Activated naive CD8-positive, alpha-beta T cell treated with anti-CD3 and anti-CD28 coated beads, Interleukin-2, amount 50 U/mL, for 24 hours (primary cell): ENCODE results near the gene RBM12.
"Not testable (repeated sequence)": the region's sequence is repeated elsewhere in the genome, so short reads cannot be mapped to it uniquely, and the experiment has no call there.

ENCODE experiments used
- ATAC-seq: fragments of 150-1000 bp; cut with Tn5 transposase; one replicate; pipeline ENCODE4 v1.10.0; 2021
- DNase-seq: peaks from one replicate; pipeline ENCODE4 v3.0.0; 2021
- H3K27ac Mint-ChIP-seq: one replicate; pipeline ENCODE4 v1.8.0; 2021; ENCODE audit warnings: mild to moderate bottlenecking, mixed read lengths
- H3K27me3 Mint-ChIP-seq: one replicate; pipeline ENCODE4 v1.8.0; 2021; ENCODE audit warnings: mixed read lengths
- H3K36me3 Mint-ChIP-seq: one replicate; pipeline ENCODE4 v1.8.0; 2021; ENCODE audit warnings: low read depth, mixed read lengths
- H3K4me1 Mint-ChIP-seq: one replicate; pipeline ENCODE4 v1.8.0; 2021; ENCODE audit warnings: mixed read lengths
- H3K4me3 Mint-ChIP-seq: one replicate; pipeline ENCODE4 v1.8.0; 2021; ENCODE audit warnings: mild to moderate bottlenecking, moderate library complexity, mixed read lengths
- H3K9me3 Mint-ChIP-seq: one replicate; pipeline ENCODE4 v1.8.0; 2021; ENCODE audit warnings: mixed read lengths

Gene RBM12

GRCh38 chr20:35664466-35665206 lies at the start of gene RBM12, which contains the start of gene CPNE1:
TSS of gene RBM12 (minus strand) at chr20:35664900. CDS start at chr20:35655322, 9,578 bp downstream.
TSS of gene CPNE1 (minus strand) at chr20:35664900. CDS start at chr20:35632923, 31,977 bp downstream.
- ATAC-seq (peak; percentile 68), DNase-seq (peak; percentile 93)
- H3K4me1 Mint-ChIP-seq: peaks cover 38% of the 10 kb centered on the region
- H3K36me3 Mint-ChIP-seq: peaks cover 40% of the 10 kb centered on the region
- H3K4me3 Mint-ChIP-seq: peak within 1 kb of the TSS; percentile 80
- H3K27me3 Mint-ChIP-seq: no peaks in the 10 kb centered on the region
- no peaks in the 10 kb centered on the region for H3K9me3 Mint-ChIP-seq
- H3K27ac Mint-ChIP-seq: peak within 1 kb of the TSS; percentile 98

GRCh38 chr20:35714127-35714526 lies 49.4 kb upstream of the RBM12 start:
- Mint-ChIP-seq H3K9me3 (no peaks in the 10 kb centered on the region), H3K36me3 (peaks cover 83% of the 10 kb centered on the region), H3K27ac (no peak overlapping the region), H3K4me3 (no peak overlapping the region), H3K4me1 (peaks cover 67% of the 10 kb centered on the region), H3K27me3 (no peaks in the 10 kb centered on the region)
- DNase-seq (no peak), ATAC-seq (no peak)

- H3K27me3 Mint-ChIP-seq, H3K4me3 Mint-ChIP-seq, H3K9me3 Mint-ChIP-seq, DNase-seq, ATAC-seq: not testable (repeated sequence)
- Mint-ChIP-seq H3K36me3 (peaks cover 84% of the 10 kb centered on the region), H3K4me1 (peaks cover 66% of the 10 kb centered on the region), H3K27ac (peak overlapping the region; percentile 59)
Observed at GRCh38 chr20:35713120-35713519, 48.4 kb upstream of the RBM12 start.

DNA sequence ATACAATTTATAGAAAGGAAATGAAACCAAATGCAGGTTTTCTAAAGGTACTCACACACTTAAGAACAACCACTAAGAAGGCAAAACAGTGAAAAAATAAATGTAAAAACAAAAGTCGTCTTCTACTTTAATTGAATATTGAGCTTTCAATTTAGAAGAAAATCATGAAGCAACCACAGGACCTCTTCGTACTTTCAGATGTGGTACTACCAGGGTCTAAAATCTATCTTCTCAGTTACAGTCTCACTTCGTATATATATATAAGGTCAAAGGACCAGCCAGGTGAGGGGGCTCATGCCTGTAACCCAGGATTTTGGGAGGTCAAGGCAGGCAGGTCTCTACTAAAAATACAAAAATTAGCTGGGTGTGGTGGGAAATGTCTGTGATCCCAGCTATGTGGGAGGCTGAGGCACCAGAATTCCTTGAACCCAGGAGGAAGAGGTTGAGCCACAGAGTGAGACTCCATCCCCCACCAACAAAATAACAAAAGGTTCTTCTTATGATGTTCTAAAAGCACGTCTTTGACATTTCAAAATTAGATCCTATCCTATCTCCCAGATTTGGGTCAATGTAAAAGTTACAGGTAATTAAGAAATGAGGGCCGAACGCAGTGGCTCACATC lies 47.0 kb upstream of the RBM12 start:
- ATAC-seq (peak; percentile 46), DNase-seq (no peak)
- H3K9me3 Mint-ChIP-seq: no peaks in the 10 kb centered on the region
- H3K36me3 Mint-ChIP-seq: peaks cover 81% of the 10 kb centered on the region
- H3K27ac Mint-ChIP-seq: peak overlapping the region; percentile 74
- peak overlapping the region; percentile 16 for H3K4me3 Mint-ChIP-seq
- peaks cover 59% of the 10 kb centered on the region for H3K4me1 Mint-ChIP-seq
- H3K27me3 Mint-ChIP-seq: no peaks in the 10 kb centered on the region

DNA sequence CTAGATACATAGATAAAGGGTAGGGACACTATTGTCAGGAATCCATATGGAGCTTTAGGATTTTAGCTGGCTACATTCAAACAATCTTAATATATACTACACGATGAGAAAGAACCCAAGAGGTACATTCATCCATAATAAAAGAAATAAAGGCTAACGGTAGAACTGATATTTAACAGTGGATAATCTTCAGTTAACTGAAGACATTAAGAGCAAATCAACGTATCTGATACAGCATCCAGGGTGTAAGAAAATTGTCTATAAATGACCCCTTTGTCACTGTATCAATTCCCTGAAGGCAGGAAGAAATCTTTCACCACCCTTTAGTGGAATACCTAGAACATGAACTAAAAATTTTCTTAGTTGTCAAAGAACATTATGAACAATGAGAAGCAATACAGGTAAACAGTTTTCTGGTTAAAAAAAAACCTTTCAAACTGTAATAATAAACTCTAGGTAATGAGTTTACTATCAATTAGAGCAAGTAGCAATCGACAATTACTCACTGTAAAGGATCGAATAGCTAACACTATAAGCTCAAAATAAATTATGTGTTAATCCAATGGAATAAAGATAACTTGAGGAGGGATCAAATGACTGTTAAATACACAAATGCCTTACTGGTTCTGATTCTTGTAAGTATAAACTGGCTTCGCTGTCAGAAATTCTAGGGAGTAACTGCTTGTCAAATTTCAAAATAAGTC lies 46.3 kb upstream of the RBM12 start:
- Mint-ChIP-seq H3K27me3 (no peaks in the 10 kb centered on the region), H3K27ac (peak overlapping the region; percentile 74), H3K9me3 (no peaks in the 10 kb centered on the region), H3K4me3 (no peak overlapping the region), H3K4me1 (peaks cover 56% of the 10 kb centered on the region), H3K36me3 (peaks cover 81% of the 10 kb centered on the region)
- ATAC-seq (no peak), DNase-seq (no peak)

- Mint-ChIP-seq H3K27ac (no peak overlapping the region), H3K27me3 (no peaks in the 10 kb centered on the region), H3K9me3 (no peaks in the 10 kb centered on the region), H3K36me3 (peaks cover 82% of the 10 kb centered on the region), H3K4me3 (no peak overlapping the region), H3K4me1 (peaks cover 49% of the 10 kb centered on the region)
- ATAC-seq (no peak), DNase-seq (no peak)
Observed at GRCh38 chr20:35710039-35710438, 45.3 kb upstream of the RBM12 start.

- Mint-ChIP-seq H3K27me3 (no peaks in the 10 kb centered on the region), H3K27ac (peak overlapping the region; percentile 80), H3K9me3 (no peaks in the 10 kb centered on the region), H3K36me3 (peaks cover 83% of the 10 kb centered on the region), H3K4me3 (no peak overlapping the region), H3K4me1 (peaks cover 48% of the 10 kb centered on the region)
- ATAC-seq (no peak), DNase-seq (no peak)
Observed at GRCh38 chr20:35709259-35709658, 44.6 kb upstream of the RBM12 start.

DNA sequence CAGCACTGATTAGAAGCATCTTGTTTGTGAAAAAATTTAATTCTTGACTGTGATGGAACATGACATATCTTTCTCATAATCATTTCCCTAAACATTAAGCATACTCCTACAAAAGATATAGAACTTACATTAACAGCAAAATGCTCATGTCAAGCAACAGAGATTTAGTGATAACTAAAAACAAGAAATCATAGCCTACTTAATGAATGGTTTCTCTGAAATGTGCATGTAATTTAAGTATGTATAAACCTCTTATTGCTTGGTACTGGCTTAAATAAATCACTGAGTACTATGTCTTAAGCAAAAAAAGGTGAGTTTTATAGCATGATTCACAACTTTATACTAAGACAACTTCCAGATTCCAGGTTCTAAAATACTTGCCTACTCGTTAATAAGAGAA lies 43.8 kb upstream of the RBM12 start:
- Mint-ChIP-seq H3K4me3 (no peak overlapping the region), H3K36me3 (peaks cover 84% of the 10 kb centered on the region), H3K9me3 (no peaks in the 10 kb centered on the region), H3K27ac (peak overlapping the region; percentile 80), H3K4me1 (peaks cover 44% of the 10 kb centered on the region), H3K27me3 (no peaks in the 10 kb centered on the region)
- ATAC-seq: no peak
- DNase-seq: no peak

GRCh38 chr20:35706591-35707529 lies 42.2 kb upstream of the RBM12 start:
- H3K9me3 Mint-ChIP-seq, H3K27ac Mint-ChIP-seq, ATAC-seq, DNase-seq, H3K27me3 Mint-ChIP-seq, H3K4me3 Mint-ChIP-seq: not testable (repeated sequence)
- peaks cover 87% of the 10 kb centered on the region for H3K36me3 Mint-ChIP-seq
- H3K4me1 Mint-ChIP-seq: peaks cover 38% of the 10 kb centered on the region

DNA sequence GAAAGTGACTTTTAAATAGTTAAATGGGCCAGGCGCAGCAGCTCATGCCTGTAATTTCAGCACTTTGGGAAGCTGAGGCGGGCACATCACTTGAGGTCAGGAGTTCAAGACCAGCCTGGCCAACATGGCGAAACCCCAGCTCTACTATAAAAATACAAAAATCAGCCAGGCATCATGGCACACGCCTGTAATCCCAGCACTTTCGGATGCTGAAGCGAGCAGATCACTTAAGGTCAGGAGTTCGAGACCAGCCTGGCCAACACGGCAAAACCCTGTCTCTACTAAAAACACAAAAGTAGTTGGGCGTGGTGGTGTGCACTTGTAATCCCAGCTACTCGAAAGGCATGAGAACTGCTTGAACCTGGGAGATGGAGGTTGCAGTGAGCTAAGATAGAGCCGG lies 41.2 kb upstream of the RBM12 start:
- H3K27me3 Mint-ChIP-seq, H3K9me3 Mint-ChIP-seq, DNase-seq, H3K4me3 Mint-ChIP-seq, H3K27ac Mint-ChIP-seq, ATAC-seq: not testable (repeated sequence)
- peaks cover 38% of the 10 kb centered on the region for H3K4me1 Mint-ChIP-seq
- H3K36me3 Mint-ChIP-seq: peaks cover 84% of the 10 kb centered on the region

DNA sequence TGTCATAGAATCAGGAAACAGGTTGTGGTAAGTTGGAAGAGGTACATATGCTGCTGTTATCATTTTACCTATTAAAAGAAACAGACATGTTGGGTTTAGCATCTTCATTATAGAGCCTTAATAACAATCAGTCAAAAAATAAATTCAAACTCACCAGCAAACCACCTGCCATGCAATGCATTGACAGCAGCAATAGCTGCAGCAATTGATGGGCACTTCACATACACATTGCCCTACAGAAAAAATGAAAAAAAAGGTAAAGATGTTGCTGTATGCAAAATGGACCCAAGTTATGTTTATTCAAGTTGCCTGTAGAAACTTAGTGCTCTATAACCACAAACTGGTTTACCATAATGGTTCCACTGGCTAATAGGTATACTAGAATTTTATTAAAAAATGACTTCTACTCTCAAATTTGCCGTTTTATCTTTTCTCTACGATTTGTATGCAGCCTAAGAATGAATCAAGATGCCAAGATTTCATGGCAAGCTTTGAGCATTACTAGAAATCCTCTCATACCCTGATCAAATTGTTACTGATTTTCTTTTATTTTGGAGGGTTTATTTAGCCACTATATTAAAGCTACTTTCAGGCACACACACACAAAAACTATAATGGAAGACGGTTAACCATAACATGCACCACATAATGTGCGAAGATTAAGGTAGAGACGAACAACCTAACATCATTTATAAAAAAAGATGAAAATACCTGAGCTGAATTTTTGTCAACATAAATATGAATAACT lies 40.0 kb upstream of the RBM12 start:
- DNase-seq (no peak), ATAC-seq (no peak)
- Mint-ChIP-seq H3K4me1 (peaks cover 36% of the 10 kb centered on the region), H3K27ac (peak overlapping the region; percentile 26), H3K4me3 (no peak overlapping the region), H3K27me3 (no peaks in the 10 kb centered on the region), H3K9me3 (no peaks in the 10 kb centered on the region), H3K36me3 (peaks cover 77% of the 10 kb centered on the region)

- no peaks in the 10 kb centered on the region for H3K27me3 Mint-ChIP-seq
- H3K4me3 Mint-ChIP-seq: no peak overlapping the region
- H3K4me1 Mint-ChIP-seq: peaks cover 38% of the 10 kb centered on the region
- H3K27ac Mint-ChIP-seq: peak overlapping the region; percentile 97
- no peak for DNase-seq
- H3K36me3 Mint-ChIP-seq: peaks cover 69% of the 10 kb centered on the region
- no peak for ATAC-seq
- H3K9me3 Mint-ChIP-seq: no peaks in the 10 kb centered on the region
Observed at GRCh38 chr20:35702824-35703695, 38.4 kb upstream of the RBM12 start.
